NCI-H2171 treated with DMSO at 0.1 percent for 48 hours (cell line): Measurements from ENCODE around the gene KCNJ15.
A peak's percentile ranks its signal among the peaks of the same experiment; 100 is the strongest.

Experiments
- DNase-seq: peaks from one replicate; lab custom pipeline; 2025; lab: John Stamatoyannopoulos, UW

The KCNJ15 gene

GRCh38 chr21:38354746-38355145 lies 98.0 kb downstream of the KCNJ15 start:
- no peak for DNase-seq

- DNase-seq: no peak
Measured at GRCh38 chr21:38355353-38355752, 98.6 kb downstream of the KCNJ15 start.

DNA sequence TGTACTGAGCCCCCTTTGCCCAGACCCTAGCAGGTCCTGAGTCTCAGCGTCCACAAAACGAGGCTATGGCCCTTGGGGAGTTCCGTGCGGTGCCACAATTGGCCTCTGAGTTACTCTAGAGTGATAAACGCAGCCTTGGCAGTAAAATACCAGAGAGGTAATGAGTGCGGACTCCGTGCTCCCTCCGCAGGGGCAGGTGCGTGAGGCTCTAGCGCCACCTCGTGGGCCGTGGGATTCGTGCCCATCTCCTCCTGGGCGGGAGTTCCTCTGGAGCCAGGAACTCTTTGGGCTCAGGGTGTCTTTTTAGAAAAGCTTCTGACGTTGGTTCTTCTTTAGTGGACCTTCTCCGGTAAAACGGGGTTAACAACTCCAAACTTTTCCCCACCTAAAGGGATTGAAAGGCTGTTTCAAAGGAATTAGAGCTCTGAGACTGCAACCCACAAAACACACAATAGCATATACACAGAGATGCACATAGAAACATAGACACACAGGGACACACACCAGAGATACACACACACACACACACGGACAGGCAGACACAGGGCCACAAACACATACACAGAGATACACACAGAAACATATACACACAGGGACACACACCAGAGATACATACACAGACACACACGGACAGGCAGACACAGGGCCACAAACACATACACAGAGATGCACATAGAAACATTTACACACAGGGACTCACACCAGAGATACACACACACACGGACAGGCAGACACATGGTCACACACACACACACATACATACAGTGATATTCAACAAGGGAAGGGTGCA lies 99.4 kb downstream of the KCNJ15 start:
- peak; percentile 64 for DNase-seq
